SK-N-SH treated with all-trans-retinoic acid at 6 μM for 48 hours (cell line): Measurements from ENCODE around the gene TMEM91.
A peak's percentile ranks its signal among the peaks of the same experiment; 100 is the strongest.

ENCODE experiments used
- ATAC-seq: fragments of 200-7000 bp; cut with Tn5 transposase; 3 replicates; pipeline ENCODE4 v1.9.1; 2020; ENCODE audit warnings: mild to moderate bottlenecking, moderate library complexity
- ARNTL ChIP-seq: fragments of 450-650 bp; formaldehyde crosslinking; IDR thresholded peaks from 2 replicates; pipeline ENCODE4 v1.5.0; 2020; ENCODE audit warnings: low read depth, mild to moderate bottlenecking, moderate library complexity, borderline replicate concordance
- BACH2 ChIP-seq: fragments of 250-450 bp; sonication (Bioruptor Pico); IDR thresholded peaks from 2 replicates; pipeline ENCODE4 v1.9.0; 2021; ENCODE audit warnings: mild to moderate bottlenecking, borderline replicate concordance
- CSDC2 ChIP-seq: fragments of 250-450 bp; sonication (Bioruptor Pico); IDR thresholded peaks from 2 replicates; pipeline ENCODE4 v1.5.0; 2020; ENCODE audit warnings: mild to moderate bottlenecking, moderate library complexity
- GLIS3 ChIP-seq: fragments of 250-450 bp; sonication (Bioruptor Pico); IDR thresholded peaks from 2 replicates; pipeline ENCODE4 v1.5.0; 2020; ENCODE audit warnings: mild to moderate bottlenecking, moderate library complexity
- ISL1 ChIP-seq: fragments of 250-450 bp; sonication (Bioruptor Pico); IDR thresholded peaks from 2 replicates; pipeline ENCODE4 v2.1.2; 2022; ENCODE audit warnings: mild to moderate bottlenecking, moderate library complexity
- OSR1 ChIP-seq: fragments of 250-450 bp; sonication (Bioruptor Pico); IDR thresholded peaks from 2 replicates; pipeline ENCODE4 v1.8.0; 2022; ENCODE audit warnings: moderate library complexity, mild to moderate bottlenecking, inconsistent platforms
- PPARA ChIP-seq: fragments of 250-450 bp; sonication (Bioruptor Pico); IDR thresholded peaks from 2 replicates; pipeline ENCODE4 v1.5.0; 2020; ENCODE audit warnings: mild to moderate bottlenecking, borderline replicate concordance
- RARB ChIP-seq: fragments of 250-450 bp; sonication (Bioruptor Pico); IDR thresholded peaks from 2 replicates; pipeline ENCODE4 v1.8.0; 2021; ENCODE audit warnings: mild to moderate bottlenecking, moderate library complexity
- SNAI2 ChIP-seq: fragments of 250-450 bp; sonication (Bioruptor Pico); IDR thresholded peaks from 2 replicates; pipeline ENCODE4 v1.5.0; 2020; ENCODE audit warnings: mild to moderate bottlenecking, moderate library complexity
- TOX ChIP-seq: fragments of 250-450 bp; sonication (Bioruptor Pico); IDR thresholded peaks from 2 replicates; pipeline ENCODE4 v1.8.0; 2021; ENCODE audit warnings: mild to moderate bottlenecking, moderate library complexity, borderline replicate concordance
- ZC3H10 ChIP-seq: fragments of 250-450 bp; sonication (Bioruptor Pico); IDR thresholded peaks from 2 replicates; pipeline ENCODE4 v1.5.1; 2021; ENCODE audit warnings: mild to moderate bottlenecking, moderate library complexity
- ZNF8 ChIP-seq: fragments of 450-650 bp; formaldehyde crosslinking; IDR thresholded peaks from 2 replicates; pipeline ENCODE4 v1.5.0; 2020; ENCODE audit warnings: mild to moderate bottlenecking, moderate library complexity
- TF ChIP-seq, protein P1 (sequence below): fragments of 250-450 bp; sonication (Bioruptor Pico); IDR thresholded peaks from 2 replicates; pipeline ENCODE4 v1.5.1; 2020; ENCODE audit warnings: low read depth, mild to moderate bottlenecking, moderate library complexity
- TF ChIP-seq, protein P2 (sequence below): fragments of 250-450 bp; sonication (Bioruptor Pico); IDR thresholded peaks from 2 replicates; pipeline ENCODE4 v1.8.0; 2021; ENCODE audit warnings: low read depth, mild to moderate bottlenecking, moderate library complexity, borderline replicate concordance
- TF ChIP-seq, protein P3 (sequence below): fragments of 250-450 bp; sonication (Bioruptor Pico); IDR thresholded peaks from 2 replicates; pipeline ENCODE4 v1.5.1; 2021; ENCODE audit warnings: mild to moderate bottlenecking, moderate library complexity
- TF ChIP-seq, protein P4 (sequence below): fragments of 250-450 bp; sonication (Bioruptor Pico); IDR thresholded peaks from 2 replicates; pipeline ENCODE4 v1.5.0; 2020; ENCODE audit warnings: mild to moderate bottlenecking, moderate library complexity

Gene TMEM91

DNA sequence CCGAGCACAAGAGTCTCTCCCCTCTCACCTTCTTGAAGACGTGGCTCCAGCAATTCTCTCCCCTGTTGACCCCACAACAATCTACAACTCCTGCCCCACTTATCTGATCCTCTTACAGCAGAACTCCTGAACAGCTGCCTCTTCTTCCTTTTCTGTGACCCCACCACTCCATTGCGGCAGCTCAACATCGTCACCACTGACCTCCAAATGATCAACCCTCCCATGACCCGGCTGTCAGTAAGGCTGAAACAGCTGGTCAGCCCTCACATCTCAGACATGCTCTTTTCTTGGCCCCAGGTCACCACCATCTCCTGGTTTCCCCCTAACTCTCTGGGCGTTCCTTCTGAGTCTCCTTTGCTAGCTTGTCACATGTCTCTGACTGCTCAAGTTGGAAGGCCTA is 19.0 kb downstream of the TMEM91 start (continued):
- TF ChIP-seq, protein P1, sequence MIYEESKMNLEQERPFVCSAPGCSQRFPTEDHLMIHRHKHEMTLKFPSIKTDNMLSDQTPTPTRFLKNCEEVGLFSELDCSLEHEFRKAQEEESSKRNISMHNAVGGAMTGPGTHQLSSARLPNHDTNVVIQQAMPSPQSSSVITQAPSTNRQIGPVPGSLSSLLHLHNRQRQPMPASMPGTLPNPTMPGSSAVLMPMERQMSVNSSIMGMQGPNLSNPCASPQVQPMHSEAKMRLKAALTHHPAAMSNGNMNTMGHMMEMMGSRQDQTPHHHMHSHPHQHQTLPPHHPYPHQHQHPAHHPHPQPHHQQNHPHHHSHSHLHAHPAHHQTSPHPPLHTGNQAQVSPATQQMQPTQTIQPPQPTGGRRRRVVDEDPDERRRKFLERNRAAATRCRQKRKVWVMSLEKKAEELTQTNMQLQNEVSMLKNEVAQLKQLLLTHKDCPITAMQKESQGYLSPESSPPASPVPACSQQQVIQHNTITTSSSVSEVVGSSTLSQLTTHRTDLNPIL (CRISPR knock-in tag), result no peak
- no peak for TF ChIP-seq TOX
- TF ChIP-seq, all 23 proteins: peak for 0

DNA sequence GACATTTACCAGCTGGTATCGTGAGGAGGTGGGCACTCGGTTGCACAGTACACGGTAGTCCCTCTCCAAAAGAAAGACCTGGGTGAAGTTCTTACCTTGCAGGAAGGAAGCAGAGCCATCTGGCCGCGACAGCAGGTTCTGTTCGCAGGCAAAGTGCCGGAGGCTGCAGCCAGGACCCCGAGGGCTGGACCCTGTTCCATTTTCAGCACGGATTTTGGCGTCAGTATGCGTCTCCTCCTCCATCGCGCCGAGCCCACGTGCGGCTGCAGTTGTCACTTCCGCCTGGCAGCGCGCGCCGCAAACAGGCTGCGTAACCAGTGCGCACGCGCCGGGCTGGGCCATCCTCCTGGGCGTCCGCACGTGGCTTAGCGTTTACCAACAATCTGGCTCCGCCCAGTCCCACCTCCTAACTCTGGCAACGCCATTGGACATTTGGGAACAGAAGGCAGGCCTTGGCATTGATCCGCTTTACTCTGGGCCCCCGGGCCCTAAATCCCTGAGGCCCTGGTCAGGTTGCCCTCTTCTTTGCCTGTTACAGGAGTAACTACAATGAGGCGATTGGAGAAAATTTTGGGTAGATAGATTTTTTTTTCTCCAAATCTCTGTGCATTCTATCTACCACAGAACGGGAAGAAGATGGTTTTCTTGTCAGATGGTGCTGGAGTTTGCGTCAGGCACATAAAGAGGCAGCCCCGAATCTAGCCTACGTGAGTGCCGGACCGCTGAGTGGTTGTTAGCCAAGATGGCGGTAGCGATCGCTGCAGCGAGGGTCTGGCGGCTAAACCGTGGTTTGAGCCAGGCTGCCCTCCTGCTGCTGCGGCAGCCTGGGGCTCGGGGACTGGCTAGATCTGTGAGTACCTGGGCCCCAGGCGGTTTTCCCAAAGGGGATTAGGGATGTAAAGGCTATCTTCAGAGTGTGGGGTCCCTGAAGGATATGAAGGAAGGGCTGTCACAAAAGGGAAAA is 21.0 kb downstream of the TMEM91 start, which contains the start of the genes BCKDHA and EXOSC5:
Gene BCKDHA, plus strand, starts transcription at position 733 of the 964 bp plus-strand sequence. Its CDS starts 10 bp downstream, at position 743.
Gene EXOSC5, minus strand, starts transcription at position 274 of the 964 bp plus-strand sequence. Its CDS starts 31 bp downstream, at position 243.
- peak; percentile 94 for ATAC-seq

DNA sequence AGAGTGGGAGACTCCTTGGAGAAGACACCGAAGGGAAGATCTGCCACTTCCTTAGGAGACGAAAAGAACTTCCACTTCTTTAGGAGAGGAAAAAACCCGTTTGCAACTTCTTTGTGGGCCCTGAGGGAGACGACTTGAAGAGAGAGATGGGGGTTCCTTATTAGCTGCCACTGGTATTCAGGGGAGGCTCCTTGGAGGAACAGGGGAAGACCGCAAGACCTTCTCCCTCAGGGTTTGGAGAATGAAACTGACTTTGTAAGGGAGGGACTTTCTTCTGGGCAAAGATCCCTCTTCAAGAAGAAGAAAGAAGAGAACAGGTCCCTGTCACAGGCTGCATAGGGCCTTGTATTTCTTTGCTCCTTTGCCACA is 21.7 kb downstream of the TMEM91 start:
- TF ChIP-seq ARNTL (CRISPR knock-in tag) (no peak), PPARA (CRISPR knock-in tag) (no peak), CSDC2 (CRISPR knock-in tag) (no peak), ISL1 (CRISPR knock-in tag) (no peak), BACH2 (CRISPR knock-in tag) (no peak), GLIS3 (no peak), RARB (CRISPR knock-in tag) (no peak), SNAI2 (CRISPR knock-in tag) (no peak)
- TF ChIP-seq, protein P2, sequence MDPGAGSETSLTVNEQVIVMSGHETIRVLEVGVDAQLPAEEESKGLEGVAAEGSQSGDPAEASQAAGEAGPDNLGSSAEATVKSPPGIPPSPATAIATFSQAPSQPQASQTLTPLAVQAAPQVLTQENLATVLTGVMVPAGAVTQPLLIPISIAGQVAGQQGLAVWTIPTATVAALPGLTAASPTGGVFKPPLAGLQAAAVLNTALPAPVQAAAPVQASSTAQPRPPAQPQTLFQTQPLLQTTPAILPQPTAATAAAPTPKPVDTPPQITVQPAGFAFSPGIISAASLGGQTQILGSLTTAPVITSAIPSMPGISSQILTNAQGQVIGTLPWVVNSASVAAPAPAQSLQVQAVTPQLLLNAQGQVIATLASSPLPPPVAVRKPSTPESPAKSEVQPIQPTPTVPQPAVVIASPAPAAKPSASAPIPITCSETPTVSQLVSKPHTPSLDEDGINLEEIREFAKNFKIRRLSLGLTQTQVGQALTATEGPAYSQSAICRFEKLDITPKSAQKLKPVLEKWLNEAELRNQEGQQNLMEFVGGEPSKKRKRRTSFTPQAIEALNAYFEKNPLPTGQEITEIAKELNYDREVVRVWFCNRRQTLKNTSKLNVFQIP (CRISPR knock-in tag), result no peak
- TF ChIP-seq, protein P3, sequence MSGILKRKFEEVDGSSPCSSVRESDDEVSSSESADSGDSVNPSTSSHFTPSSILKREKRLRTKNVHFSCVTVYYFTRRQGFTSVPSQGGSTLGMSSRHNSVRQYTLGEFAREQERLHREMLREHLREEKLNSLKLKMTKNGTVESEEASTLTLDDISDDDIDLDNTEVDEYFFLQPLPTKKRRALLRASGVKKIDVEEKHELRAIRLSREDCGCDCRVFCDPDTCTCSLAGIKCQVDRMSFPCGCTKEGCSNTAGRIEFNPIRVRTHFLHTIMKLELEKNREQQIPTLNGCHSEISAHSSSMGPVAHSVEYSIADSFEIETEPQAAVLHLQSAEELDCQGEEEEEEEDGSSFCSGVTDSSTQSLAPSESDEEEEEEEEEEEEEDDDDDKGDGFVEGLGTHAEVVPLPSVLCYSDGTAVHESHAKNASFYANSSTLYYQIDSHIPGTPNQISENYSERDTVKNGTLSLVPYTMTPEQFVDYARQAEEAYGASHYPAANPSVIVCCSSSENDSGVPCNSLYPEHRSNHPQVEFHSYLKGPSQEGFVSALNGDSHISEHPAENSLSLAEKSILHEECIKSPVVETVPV, result no peak
- TF ChIP-seq, protein P1 (CRISPR knock-in tag), result no peak
- peak; percentile 4; the same call in 1 of the 3 replicates for ATAC-seq

More for the DNA sequence above, 21.0 kb downstream of the TMEM91 start, which contains the start of the genes BCKDHA and EXOSC5:
- TF ChIP-seq OSR1 (CRISPR knock-in tag), result no peak

DNA sequence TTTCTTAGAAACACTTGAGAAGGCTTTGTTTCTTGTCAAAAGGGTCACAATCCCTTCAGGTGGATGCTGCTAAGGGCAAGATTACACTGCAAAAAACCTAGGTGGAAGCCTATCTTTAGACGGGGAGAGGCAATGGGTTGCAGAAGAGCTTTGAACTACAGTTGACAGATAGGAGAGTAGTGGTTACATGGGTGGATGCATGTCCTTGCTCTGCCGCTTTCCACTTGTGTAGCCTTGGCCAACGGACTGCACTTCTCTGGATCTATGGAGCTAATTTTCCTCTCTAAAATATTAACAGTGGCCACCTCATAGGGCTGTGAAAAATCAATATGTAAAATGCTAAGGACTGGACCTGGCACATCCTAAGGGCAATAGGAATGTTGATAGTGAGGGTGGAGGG is 22.3 kb downstream of the TMEM91 start:
- TF ChIP-seq RARB (CRISPR knock-in tag) (no peak), GLIS3 (no peak), OSR1 (CRISPR knock-in tag) (no peak), ZC3H10 (CRISPR knock-in tag) (no peak), ZNF8 (CRISPR knock-in tag) (no peak), PPARA (CRISPR knock-in tag) (no peak), ISL1 (CRISPR knock-in tag) (no peak), TOX (no peak)
- TF ChIP-seq, protein P4, sequence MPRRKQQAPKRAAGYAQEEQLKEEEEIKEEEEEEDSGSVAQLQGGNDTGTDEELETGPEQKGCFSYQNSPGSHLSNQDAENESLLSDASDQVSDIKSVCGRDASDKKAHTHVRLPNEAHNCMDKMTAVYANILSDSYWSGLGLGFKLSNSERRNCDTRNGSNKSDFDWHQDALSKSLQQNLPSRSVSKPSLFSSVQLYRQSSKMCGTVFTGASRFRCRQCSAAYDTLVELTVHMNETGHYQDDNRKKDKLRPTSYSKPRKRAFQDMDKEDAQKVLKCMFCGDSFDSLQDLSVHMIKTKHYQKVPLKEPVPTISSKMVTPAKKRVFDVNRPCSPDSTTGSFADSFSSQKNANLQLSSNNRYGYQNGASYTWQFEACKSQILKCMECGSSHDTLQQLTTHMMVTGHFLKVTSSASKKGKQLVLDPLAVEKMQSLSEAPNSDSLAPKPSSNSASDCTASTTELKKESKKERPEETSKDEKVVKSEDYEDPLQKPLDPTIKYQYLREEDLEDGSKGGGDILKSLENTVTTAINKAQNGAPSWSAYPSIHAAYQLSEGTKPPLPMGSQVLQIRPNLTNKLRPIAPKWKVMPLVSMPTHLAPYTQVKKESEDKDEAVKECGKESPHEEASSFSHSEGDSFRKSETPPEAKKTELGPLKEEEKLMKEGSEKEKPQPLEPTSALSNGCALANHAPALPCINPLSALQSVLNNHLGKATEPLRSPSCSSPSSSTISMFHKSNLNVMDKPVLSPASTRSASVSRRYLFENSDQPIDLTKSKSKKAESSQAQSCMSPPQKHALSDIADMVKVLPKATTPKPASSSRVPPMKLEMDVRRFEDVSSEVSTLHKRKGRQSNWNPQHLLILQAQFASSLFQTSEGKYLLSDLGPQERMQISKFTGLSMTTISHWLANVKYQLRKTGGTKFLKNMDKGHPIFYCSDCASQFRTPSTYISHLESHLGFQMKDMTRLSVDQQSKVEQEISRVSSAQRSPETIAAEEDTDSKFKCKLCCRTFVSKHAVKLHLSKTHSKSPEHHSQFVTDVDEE (CRISPR knock-in tag), result no peak
- TF ChIP-seq, protein P3, result no peak
- TF ChIP-seq, protein P2 (CRISPR knock-in tag), result no peak
- ATAC-seq, result no peak
